Measurements from ENCODE around the gene IQGAP2.

The IQGAP2 gene

GRCh38 chr5:76455531-76456133, 52.5 kb downstream of the IQGAP2 start (continued):
- TF ChIP-seq PBX3 (CRISPR knock-in tag; IDR thresholded peaks at IDR 0.05) = no peak
- no peak for TF ChIP-seq PRDM4 (tag by site-specific recombination; IDR thresholded peaks at IDR 0.05)
- no peak for TF ChIP-seq ZNF549 (tag by site-specific recombination; IDR thresholded peaks at IDR 0.05)
- no peak for TF ChIP-seq ZNF558 (tag by site-specific recombination; IDR thresholded peaks at IDR 0.05)
- no peak for TF ChIP-seq ZBTB6 (tag by site-specific recombination; IDR thresholded peaks at IDR 0.05)
- no peak for TF ChIP-seq ZNF140 (tag by site-specific recombination; IDR thresholded peaks at IDR 0.05)
- TF ChIP-seq ZNF404 (tag by site-specific recombination; IDR thresholded peaks at IDR 0.05) = no peak
- no peak for TF ChIP-seq ZNF423 (tag by site-specific recombination; IDR thresholded peaks at IDR 0.05)
- TF ChIP-seq ZNF26 (tag by site-specific recombination; IDR thresholded peaks at IDR 0.05) = no peak

GRCh38 chr5:76456258-76456657, 53.2 kb downstream of the IQGAP2 start:
- Histone ChIP-seq H3K36me3 (ENCODE audit: control insufficient read depth in 2 of 2, insufficient read depth in 1 of 2, low read length in 2 of 2) (no peaks in the 10 kb centered on the region), H3K4me3 (ENCODE audit: low read depth, low read length) (no peak overlapping the region), H3K9me3 (ENCODE audit: control insufficient read depth, insufficient read depth, low read depth, low read length) (no peaks in the 10 kb centered on the region), H3K27ac (ENCODE audit: extremely low read depth, low read depth, low read length) (no peak overlapping the region), H3K4me1 (ENCODE audit: control insufficient read depth, insufficient read depth, low read length) (0 out of 2 replicates have a peak, but pooled peaks cover 5% of the 10 kb centered on the region)
- ChIA-PET POLR2A (no interaction called here), CTCF (no interaction called here)
- TF ChIP-seq PRDM10 (tag by site-specific recombination; IDR thresholded peaks at IDR 0.05) (peak; percentile 62), ZNF423 (tag by site-specific recombination; IDR thresholded peaks at IDR 0.05) (no peak)

- Histone ChIP-seq H3K27ac (ENCODE audit: extremely low read depth, low read depth, low read length) (no peak overlapping the region), H3K4me3 (ENCODE audit: low read depth, low read length) (no peak overlapping the region), H3K9me3 (ENCODE audit: control insufficient read depth, insufficient read depth, low read depth, low read length) (no peaks in the 10 kb centered on the region), H3K4me1 (ENCODE audit: control insufficient read depth, insufficient read depth, low read length) (0 out of 2 replicates have a peak, but pooled peaks cover 5% of the 10 kb centered on the region), H3K36me3 (ENCODE audit: control insufficient read depth in 2 of 2, insufficient read depth in 1 of 2, low read length in 2 of 2) (no peaks in the 10 kb centered on the region)
- POLR2A ChIA-PET = no interaction called here
- CTCF ChIA-PET = interaction anchor here (0.7 kb wide), 1 partner anchor 9 kb away, joined by 3 read pairs; no protein-coding TSS in a partner anchor
- TF ChIP-seq FEZF1 (tag by site-specific recombination; IDR thresholded peaks at IDR 0.05) (peak; percentile 14; the same call in 1 of the 2 replicates), ZNF692 (tag by site-specific recombination; IDR thresholded peaks at IDR 0.05) (peak; percentile 57; the same call in 1 of the 2 replicates), YY1 (tag by site-specific recombination; IDR thresholded peaks at IDR 0.05) (no peak), ZNF302 (tag by site-specific recombination; IDR thresholded peaks at IDR 0.05; ENCODE audit: low read depth) (no peak), ZNF785 (tag by site-specific recombination; IDR thresholded peaks at IDR 0.05) (no peak), ZNF843 (tag by site-specific recombination; IDR thresholded peaks at IDR 0.05) (0 out of 2 replicates have a peak, but pooled peaks have one; percentile 26), PRDM6 (tag by site-specific recombination; IDR thresholded peaks at IDR 0.05) (0 out of 2 replicates have a peak, but pooled peaks have one; percentile 23)
These were observed 54.8 kb downstream of the IQGAP2 start for GRCh38 chr5:76457674-76458485.

Measured in HEK293 (cell line).